C4-2B (cell line): ENCODE measurements around the gene PHOSPHO2.

Experiments used
- CTCF ChIP-seq: fragments of 450-650 bp; conservative IDR thresholded peaks from 2 replicates; pipeline ENCODE4 v1.5.1; 2017; ENCODE audit warnings: mild to moderate bottlenecking
- ZFX ChIP-seq: fragments of 450-650 bp; IDR thresholded peaks from 2 replicates; pipeline ENCODE4 v1.6.1; 2017

GRCh38 chr2:169649278-169649677 is 45.0 kb upstream of the PHOSPHO2 start:
- no peak for TF ChIP-seq CTCF
- TF ChIP-seq ZFX: no peak
